IMR-90 (cell line): Measurements from ENCODE around the gene ADPGK.

ENCODE experiments used
- CTCF ChIP-seq: conservative IDR thresholded peaks from 2 replicates; pipeline ENCODE4 v1.5.1; 2012; ENCODE audit warnings: mild to moderate bottlenecking, low read depth, low read length, improper control_type of control experiment
- MAZ ChIP-seq: IDR thresholded peaks from 2 replicates; pipeline ENCODE4 v1.6.1; 2012; ENCODE audit warnings: low read depth, mild to moderate bottlenecking, low read length, improper control_type of control experiment, moderate library complexity, borderline replicate concordance
- USF2 ChIP-seq: fragments of 150-350 bp; IDR thresholded peaks from 2 replicates; pipeline ENCODE4 v1.6.1; 2017; ENCODE audit warnings: mild to moderate bottlenecking, antibody characterized with exemption, low read length, low read depth

DNA sequence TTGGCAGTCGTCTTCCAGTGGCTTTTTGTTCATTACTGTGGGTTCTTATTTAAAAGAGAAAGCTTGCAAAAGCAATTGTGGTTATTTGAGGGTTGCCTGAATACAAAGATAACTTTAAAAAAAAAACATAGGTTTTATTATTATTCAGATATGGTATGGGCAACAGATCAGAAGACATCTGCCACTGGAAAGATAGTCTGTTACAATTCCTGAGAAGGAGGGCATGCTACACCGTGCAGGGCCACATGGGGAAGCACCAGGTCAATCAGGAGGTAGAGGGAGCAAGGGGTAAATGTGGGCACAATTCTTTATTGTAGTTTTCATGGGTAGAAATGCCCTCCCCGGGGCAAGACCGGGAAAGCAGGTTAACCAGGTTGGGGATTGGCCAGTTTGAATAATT lies 51.0 kb downstream of the ADPGK start:
- TF ChIP-seq MAZ = no peak
- TF ChIP-seq CTCF = no peak
- no peak for TF ChIP-seq USF2
